MCF 10A (cell line): ENCODE measurements around the gene PRKAR1B. TPM values are rescaled to one million over a fixed set of nuclear protein-coding genes. Genes with fewer than 3 reads are reported as not detected.
"Not testable (repeated sequence)": the region's sequence is repeated elsewhere in the genome, so short reads cannot be mapped to it uniquely, and the experiment has no call there.

ENCODE experiments used
- BruUV-seq: library from RNA; stranded (reverse); fragments of 400-500 nt; replicated peaks from 2 replicates; lab custom pipeline; 2021; lab: Mats Ljungman, UMichigan
- CTCF ChIA-PET: fragments of 300-600 bp; sonication (Branson Sonifier 250); formaldehyde crosslinking; extraction: SDS; loops from one replicate; lab custom pipeline; 2021; ENCODE audit warnings: antibody characterized with exemption, inconsistent platforms; lab: Yijun Ruan, JAX
- POLR2A ChIA-PET: fragments of 300-600, 350-650 bp; sonication (Branson Sonifier 250); formaldehyde crosslinking; extraction: SDS; loops from one replicate; lab custom pipeline; 2020; ENCODE audit warnings: antibody characterized with exemption, inconsistent platforms; lab: Yijun Ruan, JAX
- DNase-seq: peaks from one replicate; pipeline ENCODE4 v3.0.0-alpha.2; 2018; ENCODE audit not compliant: unreplicated experiment
- H3K27ac Mint-ChIP-seq: one replicate; pipeline ENCODE4 v1.8.0; 2022; ENCODE audit warnings: mild to moderate bottlenecking, low read depth, mixed read lengths; ENCODE audit not compliant: unreplicated experiment
- H3K27me3 Mint-ChIP-seq: one replicate; pipeline ENCODE4 v1.8.0; 2022; ENCODE audit warnings: mixed read lengths; ENCODE audit not compliant: insufficient read depth, unreplicated experiment
- H3K36me3 Mint-ChIP-seq: one replicate; pipeline ENCODE4 v1.8.0; 2022; ENCODE audit warnings: mild to moderate bottlenecking, moderate library complexity, mixed read lengths; ENCODE audit not compliant: insufficient read depth, unreplicated experiment
- H3K4me1 Mint-ChIP-seq: one replicate; pipeline ENCODE4 v1.8.0; 2022; ENCODE audit warnings: mixed read lengths; ENCODE audit not compliant: insufficient read depth, unreplicated experiment
- H3K4me3 Mint-ChIP-seq: one replicate; pipeline ENCODE4 v1.8.0; 2022; ENCODE audit warnings: mild to moderate bottlenecking, moderate library complexity, mixed read lengths; ENCODE audit not compliant: unreplicated experiment
- H3K9me3 Mint-ChIP-seq: one replicate; pipeline ENCODE4 v1.8.0; 2022; ENCODE audit warnings: mixed read lengths; ENCODE audit not compliant: unreplicated experiment
- CTCF ChIP-seq: fragments of 200-600 bp; IDR thresholded peaks from one replicate; pipeline ENCODE4 v1.8.0; 2022; ENCODE audit warnings: antibody characterized with exemption, mild to moderate bottlenecking; ENCODE audit not compliant: unreplicated experiment
- intact Hi-C: fragments of 100-400 bp; cut with micrococcal nuclease; formaldehyde crosslinking; loops from 2 replicates; pipeline ENCODE4 v1.14.1; 2022
- total RNA-seq: library from RNA; stranded (reverse); gene quantifications from 2 replicates; pipeline ENCODE4 v1.2.3, GENCODE V29; 2022

PRKAR1B gene
- total RNA-seq, 1 experiment from 2014 or later = 31.5 TPM

GRCh38 chr7:637826-638225, 89.3 kb downstream of the PRKAR1B start:
- intact Hi-C loops = no loop called here
- no peak overlapping the region for H3K4me3 Mint-ChIP-seq
- CTCF ChIA-PET = interaction anchor here (0.6 kb wide), 1 partner anchor 112 kb away, joined by 3 read pairs; no protein-coding TSS in a partner anchor
- no peak overlapping the region for H3K27ac Mint-ChIP-seq
- H3K9me3 Mint-ChIP-seq = no peaks in the 10 kb centered on the region
- no TSS peak for BruUV-seq
- H3K4me1 Mint-ChIP-seq = no peaks in the 10 kb centered on the region
- POLR2A ChIA-PET = no interaction called here
- H3K27me3 Mint-ChIP-seq = no peaks in the 10 kb centered on the region
- TF ChIP-seq CTCF = no peak
- H3K36me3 Mint-ChIP-seq = no peaks in the 10 kb centered on the region
- no peak for DNase-seq

GRCh38 chr7:636396-636795, 90.7 kb downstream of the PRKAR1B start:
- Mint-ChIP-seq H3K4me3 (no peak overlapping the region), H3K27ac (no peak overlapping the region), H3K4me1 (no peaks in the 10 kb centered on the region), H3K9me3 (no peaks in the 10 kb centered on the region), H3K27me3 (no peaks in the 10 kb centered on the region), H3K36me3 (peaks cover 5% of the 10 kb centered on the region)
- CTCF ChIA-PET = no interaction called here
- DNase-seq = peak; percentile 10
- POLR2A ChIA-PET = no interaction called here
- BruUV-seq = no TSS peak
- intact Hi-C loops = no loop called here
- TF ChIP-seq CTCF = no peak

- H3K27ac Mint-ChIP-seq, BruUV-seq, H3K4me1 Mint-ChIP-seq, POLR2A ChIA-PET, H3K9me3 Mint-ChIP-seq, H3K27me3 Mint-ChIP-seq, H3K36me3 Mint-ChIP-seq, intact Hi-C loops, DNase-seq, H3K4me3 Mint-ChIP-seq: not testable (repeated sequence)
- CTCF ChIA-PET = interaction anchor here (0.7 kb wide), 1 partner anchor 97 kb away, joined by 3 read pairs; no protein-coding TSS in a partner anchor
These were observed 91.2 kb downstream of the PRKAR1B start for GRCh38 chr7:635687-636382.

GRCh38 chr7:635227-635626, 91.9 kb downstream of the PRKAR1B start:
- no peaks in the 10 kb centered on the region for H3K27me3 Mint-ChIP-seq
- H3K36me3 Mint-ChIP-seq = peaks cover 5% of the 10 kb centered on the region
- H3K27ac Mint-ChIP-seq = no peak overlapping the region
- H3K4me1 Mint-ChIP-seq = no peaks in the 10 kb centered on the region
- BruUV-seq = no TSS peak
- no peak for DNase-seq
- TF ChIP-seq CTCF = no peak
- ChIA-PET POLR2A (no interaction called here), CTCF (interaction anchor here (0.6 to 0.7 kb wide), 2 partner anchors 97 to 275 kb away, joined by 3 read pairs; no protein-coding TSS in a partner anchor)
- intact Hi-C loops = no loop called here
- H3K4me3 Mint-ChIP-seq = no peak overlapping the region
- no peaks in the 10 kb centered on the region for H3K9me3 Mint-ChIP-seq
